ENCODE results near the gene VAV1.

GRCh38 chr19:6822311-6822670, 49.8 kb downstream of the VAV1 start:
- TF ChIP-seq CTCF (IDR thresholded peaks at IDR 0.05) (no peak), NFYB (CRISPR knock-in tag; conservative IDR thresholded peaks at IDR 0.05; ENCODE audit: low read depth) (no peak), AFF4 (CRISPR knock-in tag; IDR thresholded peaks at IDR 0.05; ENCODE audit: borderline replicate concordance) (no peak), RELA (CRISPR knock-in tag; IDR thresholded peaks at IDR 0.05; ENCODE audit: borderline replicate concordance) (no peak), NFE2L1 (CRISPR knock-in tag; IDR thresholded peaks at IDR 0.05) (no peak), CREB1 (CRISPR knock-in tag; IDR thresholded peaks at IDR 0.05) (no peak), TEAD4 (CRISPR knock-in tag; IDR thresholded peaks at IDR 0.05) (no peak), FOXJ3 (CRISPR knock-in tag; IDR thresholded peaks at IDR 0.05; ENCODE audit: borderline replicate concordance) (no peak), E2F1 (CRISPR knock-in tag; IDR thresholded peaks at IDR 0.05) (no peak), CBFB (CRISPR knock-in tag; IDR thresholded peaks at IDR 0.05; ENCODE audit: low read depth) (no peak), ETV6 (CRISPR knock-in tag; IDR thresholded peaks at IDR 0.05) (no peak), KAT7 (CRISPR knock-in tag; IDR thresholded peaks at IDR 0.05; ENCODE audit: borderline replicate concordance) (no peak), ATF6 (CRISPR knock-in tag; IDR thresholded peaks at IDR 0.05) (no peak), MAX (CRISPR knock-in tag; IDR thresholded peaks at IDR 0.05) (no peak)
